G401 (cell line): Measurements from ENCODE around the gene HYKK. TPM values are rescaled to one million over a fixed set of nuclear protein-coding genes. Genes with fewer than 3 reads are reported as not detected.
"Not testable (repeated sequence)": the region's sequence is repeated elsewhere in the genome, so short reads cannot be mapped to it uniquely, and the experiment has no call there.

Source experiments
- DNase-seq: peaks from one replicate; pipeline ENCODE4 v3.0.0-alpha.2; 2015; ENCODE audit warnings: low spot score
- in situ Hi-C: cut with HindIII; loops from 2 replicates; pipeline ENCODE4 v1.10.0; 2016; ENCODE audit warnings: low sequenced_read_pairs, mixed read lengths
- total RNA-seq: library from RNA; depleted of rRNA; stranded (reverse); fragments of >200 nt; shearing (Covaris generic); gene quantifications from 2 replicates; pipeline ENCODE4 v1.2.3, GENCODE V29; 2014; rRNA removed

The HYKK gene
- total RNA-seq, result 5.3 and 13.9 TPM in 2 replicates

GRCh38 chr15:78506971-78507830 lies at the start of gene HYKK:
Gene HYKK (plus strand): TSS chr15:78507577. CDS start chr15:78513089, 5,512 bp downstream.
- in situ Hi-C loops, result no loop called here
- DNase-seq, result peak; percentile 99

- in situ Hi-C loops, result no loop called here
- DNase-seq, result no peak
Measured at GRCh38 chr15:78460737-78461136, 46.6 kb upstream of the HYKK start.

- in situ Hi-C loops, result no loop called here
- DNase-seq, result no peak
Measured at GRCh38 chr15:78461171-78461888, 46.0 kb upstream of the HYKK start.

- in situ Hi-C loops, result no loop called here
- no peak for DNase-seq
Measured at GRCh38 chr15:78469031-78469430, 38.3 kb upstream of the HYKK start.

GRCh38 chr15:78477295-78477694 lies 30.1 kb upstream of the HYKK start:
- in situ Hi-C loops, result no loop called here
- DNase-seq, result no peak

- in situ Hi-C loops, result no loop called here
- DNase-seq, result no peak
Measured at GRCh38 chr15:78479650-78480049, 27.7 kb upstream of the HYKK start.

GRCh38 chr15:78481917-78482316 lies 25.5 kb upstream of the HYKK start:
- no peak for DNase-seq
- in situ Hi-C loops, result no loop called here

GRCh38 chr15:78492872-78493271 lies 14.5 kb upstream of the HYKK start:
- in situ Hi-C loops, result no loop called here
- DNase-seq, result no peak

- in situ Hi-C loops, result no loop called here
- DNase-seq, result no peak
Measured at GRCh38 chr15:78501857-78502256, 5.5 kb upstream of the HYKK start.

- in situ Hi-C loops, result no loop called here
- no peak for DNase-seq
Measured at GRCh38 chr15:78502641-78503040, 4.7 kb upstream of the HYKK start.

- DNase-seq, result no peak
- in situ Hi-C loops, result no loop called here
Measured at GRCh38 chr15:78507831-78508160, 419 bp downstream of the HYKK start.

GRCh38 chr15:78508272-78508671 lies 895 bp downstream of the HYKK start:
- in situ Hi-C loops, result no loop called here
- DNase-seq, result no peak

GRCh38 chr15:78509726-78510312 lies 2.4 kb downstream of the HYKK start:
- DNase-seq, result no peak
- in situ Hi-C loops, result no loop called here

GRCh38 chr15:78520035-78520434 lies 12.7 kb downstream of the HYKK start:
- in situ Hi-C loops, DNase-seq: not testable (repeated sequence)

GRCh38 chr15:78524230-78524629 lies 16.9 kb downstream of the HYKK start:
- in situ Hi-C loops, result no loop called here
- no peak for DNase-seq

- in situ Hi-C loops, result no loop called here
- no peak for DNase-seq
Measured at GRCh38 chr15:78527325-78527724, 19.9 kb downstream of the HYKK start.

- in situ Hi-C loops, result no loop called here
- no peak for DNase-seq
Measured at GRCh38 chr15:78533331-78533730, 26.0 kb downstream of the HYKK start.

GRCh38 chr15:78536134-78536533 lies 28.8 kb downstream of the HYKK start:
- in situ Hi-C loops, result no loop called here
- DNase-seq, result no peak

GRCh38 chr15:78537266-78537905 lies 30.0 kb downstream of the HYKK start:
- DNase-seq, result no peak
- in situ Hi-C loops, result no loop called here

- in situ Hi-C loops, result no loop called here
- DNase-seq, result no peak
Measured at GRCh38 chr15:78538358-78538757, 31.0 kb downstream of the HYKK start.
